Liver (tissue), 9 donors: ENCODE results near the gene WEE1. TPM values are rescaled to one million over a fixed set of nuclear protein-coding genes. Genes with fewer than 3 reads are reported as not detected.
A peak's percentile ranks its signal among the peaks of the same experiment; 100 is the strongest.

Experiments
- DNase-seq: peaks from one replicate; pipeline ENCODE4 v3.0.0-alpha.2; 2017; ENCODE audit warnings: low spot score
- H3K27ac ChIP-seq, 2 donors: one replicate each; pipeline ENCODE4 v1.7.0; 2013; ENCODE audit warnings: inconsistent platforms in 2 of 2, low read length in 2 of 2, control low read depth in 1 of 2, low read depth in 1 of 2, mild to moderate bottlenecking in 1 of 2
- H3K27me3 ChIP-seq, 4 donors: one replicate each; pipeline versions ENCODE4 v1.6.1 to v1.7.0; 2013; ENCODE audit warnings: low read length in 3 of 4, inconsistent platforms in 1 of 4, mild to moderate bottlenecking in 1 of 4, moderate library complexity in 1 of 4; ENCODE audit not compliant: control insufficient read depth in 4 of 4, insufficient read depth in 4 of 4
- H3K36me3 ChIP-seq, 4 donors: one replicate each; pipeline versions ENCODE4 v1.6.1 to v1.7.0; 2013; ENCODE audit warnings: low read length in 3 of 4, mild to moderate bottlenecking in 3 of 4, low read depth in 1 of 4, moderate library complexity in 1 of 4; ENCODE audit not compliant: control insufficient read depth in 4 of 4, insufficient read depth in 3 of 4
- H3K4me1 ChIP-seq, 4 donors: one replicate each; pipeline versions ENCODE4 v1.6.1 to v1.7.0; 2013; ENCODE audit warnings: low read length in 3 of 4, mild to moderate bottlenecking in 3 of 4, moderate library complexity in 1 of 4; ENCODE audit not compliant: control insufficient read depth in 4 of 4, insufficient read depth in 4 of 4
- H3K4me3 ChIP-seq, 3 donors: one replicate each; pipeline versions ENCODE4 v1.6.1 to v1.7.0; 2013; ENCODE audit warnings: low read length in 3 of 3, control low read depth in 1 of 3, low read depth in 1 of 3, mild to moderate bottlenecking in 1 of 3
- H3K9ac ChIP-seq, 2 donors: one replicate each; pipeline ENCODE4 v1.7.0; 2013; ENCODE audit warnings: low read length in 2 of 2, mild to moderate bottlenecking in 2 of 2, moderate library complexity in 2 of 2, control low read depth in 1 of 2, low read depth in 1 of 2
- H3K9me3 ChIP-seq, 4 donors: one replicate each; pipeline versions ENCODE4 v1.6.1 to v1.7.0; 2013; ENCODE audit warnings: low read length in 3 of 4; ENCODE audit not compliant: control insufficient read depth in 4 of 4
- ATF3 ChIP-seq: IDR thresholded peaks from 2 replicates; pipeline ENCODE4 v1.6.1; 2016; ENCODE audit warnings: antibody characterized with exemption
- CTCF ChIP-seq: fragments of 150-350 bp; IDR thresholded peaks from 2 replicates; pipeline ENCODE4 v1.5.1; 2017; ENCODE audit warnings: improper control_type of control experiment, low read depth, low read length; ENCODE audit not compliant: missing input control
- EGR1 ChIP-seq, 2 donors: IDR thresholded peaks; 2 replicates each; pipeline ENCODE4 v1.6.1; 2016 to 2018; ENCODE audit warnings: antibody characterized with exemption in 2 of 2, low read depth in 2 of 2
- FOXA1 ChIP-seq: IDR thresholded peaks from 2 replicates; pipeline ENCODE4 v1.6.1; 2016; ENCODE audit warnings: antibody characterized with exemption
- FOXA2 ChIP-seq: IDR thresholded peaks from 2 replicates; pipeline ENCODE4 v1.6.1; 2016; ENCODE audit warnings: antibody characterized with exemption
- GABPA ChIP-seq, 2 donors: IDR thresholded peaks in 1 of 2; conservative IDR thresholded peaks in 1 of 2; 2 replicates each; pipeline ENCODE4 v1.6.1; 2016; ENCODE audit warnings: antibody characterized with exemption in 2 of 2, mild to moderate bottlenecking in 1 of 2, moderate library complexity in 1 of 2
- HNF4A ChIP-seq, 2 donors: conservative IDR thresholded peaks; 2 replicates each; pipeline ENCODE4 v1.6.1; 2016; ENCODE audit warnings: antibody characterized with exemption in 2 of 2, mild to moderate bottlenecking in 2 of 2
- HNF4G ChIP-seq: IDR thresholded peaks from 2 replicates; pipeline ENCODE4 v1.6.1; 2016; ENCODE audit warnings: antibody characterized with exemption
- JUND ChIP-seq, 2 donors: IDR thresholded peaks; 2 replicates each; pipeline ENCODE4 v1.6.1; 2016; ENCODE audit warnings: antibody characterized with exemption in 2 of 2
- MAX ChIP-seq: IDR thresholded peaks from 2 replicates; pipeline ENCODE4 v1.6.1; 2016; ENCODE audit warnings: antibody characterized with exemption
- NR2F2 ChIP-seq: IDR thresholded peaks from 2 replicates; pipeline ENCODE4 v1.6.1; 2016; ENCODE audit warnings: antibody characterized with exemption
- RAD21 ChIP-seq, 2 donors: IDR thresholded peaks; 2 replicates each; pipeline ENCODE4 v1.6.1; 2016; ENCODE audit warnings: antibody characterized with exemption in 2 of 2, mild to moderate bottlenecking in 2 of 2
- REST ChIP-seq: IDR thresholded peaks from 2 replicates; pipeline ENCODE4 v1.6.1; 2016; ENCODE audit warnings: antibody characterized with exemption, mild to moderate bottlenecking
- RXRA ChIP-seq, 2 donors: IDR thresholded peaks; 2 replicates each; pipeline ENCODE4 v1.6.1; 2017 to 2018; ENCODE audit warnings: antibody characterized with exemption in 2 of 2, mild to moderate bottlenecking in 1 of 2
- SP1 ChIP-seq: IDR thresholded peaks from 2 replicates; pipeline ENCODE4 v1.6.1; 2018; ENCODE audit warnings: antibody characterized with exemption, mild to moderate bottlenecking
- TAF1 ChIP-seq: conservative IDR thresholded peaks from 2 replicates; pipeline ENCODE4 v1.6.1; 2016; ENCODE audit warnings: antibody characterized with exemption, mild to moderate bottlenecking
- YY1 ChIP-seq: IDR thresholded peaks from 2 replicates; pipeline ENCODE4 v1.6.1; 2016; ENCODE audit warnings: antibody characterized with exemption, mild to moderate bottlenecking
- ZBTB33 ChIP-seq: IDR thresholded peaks from 2 replicates; pipeline ENCODE4 v1.6.1; 2016; ENCODE audit warnings: antibody characterized with exemption
- WGBS: extraction: QIAGEN DNeasy Blood & Tissue Kit; methylation state at CpG from one replicate; pipeline ENCODE4 v1.1.7; 2013; 5-methylcytosine and 5-hydroxymethylcytosine counted together
- polyA plus RNA-seq, 2 donors: library from polyadenylated mRNA; stranded (reverse) in 1 of 2; unstranded in 1 of 2; fragments of 200-250 nt in 1 of 2; fragments of >200 nt in 1 of 2; fragmentation: Nextera tagmentation in 1 of 2; extraction: Ambion mirVana in 1 of 2; gene quantifications; one replicate each; pipeline versions ENCODE4 v1.2.1 to v1.2.3, GENCODE V29; 2013 to 2015
- total RNA-seq, 2 donors: library from RNA; depleted of rRNA; stranded (reverse); fragments of >200 nt; gene quantifications; one replicate each; pipeline ENCODE4 v1.2.3, GENCODE V29; 2014
- donor health status: healthy.
- donor health status: healthy.
- donor health status: healthy.
- donor health status: healthy.
- donor health status: healthy.

The WEE1 gene
- total and polyA plus RNA-seq, 4 donors: 3.5 to 39.6 (median 7.1) TPM

- Histone ChIP-seq H3K27ac (no peak overlapping the region), H3K36me3 (peaks cover 0 to 7% (median 6%) of the 10 kb centered on the region in 4 donors), H3K9me3 (no peaks in the 10 kb centered on the region), H3K4me3 (no peak overlapping the region), H3K9ac (no peak overlapping the region), H3K27me3 (no peaks in the 10 kb centered on the region), H3K4me1 (peaks cover 0 to 2% (median 0%) of the 10 kb centered on the region in 4 donors)
- WGBS: 88% methylated on average over 3 of the region's 3 CpGs
- TF ChIP-seq GABPA (IDR thresholded peaks at IDR 0.05 in 1 of 2, conservative IDR thresholded peaks at IDR 0.05 in 1 of 2) (no peak), YY1 (no peak), ZBTB33 (no peak), RAD21 (IDR thresholded peaks at IDR 0.05) (no peak), SP1 (no peak), TAF1 (no peak), FOXA1 (no peak), HNF4G (no peak), MAX (no peak), JUND (IDR thresholded peaks at IDR 0.05) (no peak)
- DNase-seq: peak; percentile 78
Measured at GRCh38 chr11:9529334-9529650, 44.2 kb upstream of the WEE1 start.

GRCh38 chr11:9530020-9530621 is 43.3 kb upstream of the WEE1 start:
- 84% methylated on average over 9 of the region's 9 CpGs for WGBS
- TF ChIP-seq SP1 (no peak), TAF1 (no peak), RAD21 (IDR thresholded peaks at IDR 0.05) (no peak), NR2F2 (no peak), GABPA (IDR thresholded peaks at IDR 0.05 in 1 of 2, conservative IDR thresholded peaks at IDR 0.05 in 1 of 2) (no peak), JUND (IDR thresholded peaks at IDR 0.05) (no peak), FOXA2 (no peak), ZBTB33 (no peak), EGR1 (IDR thresholded peaks at IDR 0.05; ENCODE audit: low read depth in 2 of 2) (no peak), YY1 (no peak), ATF3 (no peak), CTCF (no peak), REST (no peak), RXRA (IDR thresholded peaks at IDR 0.05) (no peak), HNF4G (no peak), MAX (no peak), FOXA1 (no peak), HNF4A (conservative IDR thresholded peaks at IDR 0.05) (no peak)
- H3K9ac ChIP-seq: no peak overlapping the region
- H3K4me3 ChIP-seq: no peak overlapping the region
- no peaks in the 10 kb centered on the region for H3K27me3 ChIP-seq
- H3K36me3 ChIP-seq: peaks cover 0 to 6% (median 5%) of the 10 kb centered on the region in 4 donors
- H3K27ac ChIP-seq: no peak overlapping the region
- no peak for DNase-seq
- peaks cover 0 to 2% (median 0%) of the 10 kb centered on the region in 4 donors for H3K4me1 ChIP-seq
- no peaks in the 10 kb centered on the region for H3K9me3 ChIP-seq
